HEK293 (cell line): ENCODE results near the gene PPY.

Experiments used
- GFI1B ChIP-seq: fragments of 450-650 bp; formaldehyde crosslinking; IDR thresholded peaks from 2 replicates; pipeline ENCODE4 v1.5.1; 2016; ENCODE audit warnings: missing biosample characterization, missing genetic modification characterization
- GLIS2 ChIP-seq: fragments of 450-650 bp; formaldehyde crosslinking; IDR thresholded peaks from 2 replicates; pipeline ENCODE4 v1.5.1; 2016; ENCODE audit warnings: missing biosample characterization, missing genetic modification characterization
- KLF1 ChIP-seq: fragments of 450-650 bp; formaldehyde crosslinking; IDR thresholded peaks from 2 replicates; pipeline ENCODE4 v1.5.1; 2016; ENCODE audit warnings: missing biosample characterization, missing genetic modification characterization
- MEIS1 ChIP-seq: sonication (generic); formaldehyde crosslinking; IDR thresholded peaks from 2 replicates; pipeline ENCODE4 v1.8.1; 2022; ENCODE audit warnings: missing genetic modification reagents, mild to moderate bottlenecking, borderline replicate concordance
- OSR2 ChIP-seq: fragments of 450-650 bp; formaldehyde crosslinking; IDR thresholded peaks from 2 replicates; pipeline ENCODE4 v1.5.1; 2016; ENCODE audit warnings: missing biosample characterization, missing genetic modification characterization
- REST ChIP-seq: fragments of 450-650 bp; formaldehyde crosslinking; IDR thresholded peaks from 2 replicates; pipeline ENCODE4 v1.5.1; 2016; ENCODE audit warnings: missing biosample characterization, missing genetic modification characterization
- SCRT2 ChIP-seq: fragments of 450-650 bp; formaldehyde crosslinking; IDR thresholded peaks from 2 replicates; pipeline ENCODE4 v1.5.1; 2016; ENCODE audit warnings: missing biosample characterization, missing genetic modification characterization
- YY2 ChIP-seq: fragments of 450-650 bp; formaldehyde crosslinking; IDR thresholded peaks from 2 replicates; pipeline ENCODE4 v1.5.1; 2016; ENCODE audit warnings: missing biosample characterization, missing genetic modification characterization
- ZFP37 ChIP-seq: fragments of 450-650 bp; formaldehyde crosslinking; IDR thresholded peaks from 2 replicates; pipeline ENCODE4 v1.5.1; 2016; ENCODE audit warnings: missing biosample characterization, missing genetic modification characterization
- ZFP41 ChIP-seq: fragments of 450-650 bp; formaldehyde crosslinking; IDR thresholded peaks from 2 replicates; pipeline ENCODE4 v1.5.1; 2016; ENCODE audit warnings: missing biosample characterization, missing genetic modification characterization, borderline replicate concordance
- ZNF10 ChIP-seq: fragments of 450-650 bp; formaldehyde crosslinking; IDR thresholded peaks from 2 replicates; pipeline ENCODE4 v1.5.1; 2017; ENCODE audit warnings: missing biosample characterization, missing genetic modification characterization
- ZNF292 ChIP-seq: fragments of 450-650 bp; formaldehyde crosslinking; IDR thresholded peaks from 2 replicates; pipeline ENCODE4 v1.5.1; 2016; ENCODE audit warnings: low read depth, missing biosample characterization, missing genetic modification characterization, borderline replicate concordance
- ZNF311 ChIP-seq: fragments of 450-650 bp; formaldehyde crosslinking; IDR thresholded peaks from 2 replicates; pipeline ENCODE4 v1.5.1; 2017; ENCODE audit warnings: missing biosample characterization, missing genetic modification characterization, borderline replicate concordance
- ZNF341 ChIP-seq: fragments of 450-650 bp; formaldehyde crosslinking; IDR thresholded peaks from 2 replicates; pipeline ENCODE4; 2016; ENCODE audit warnings: low read depth, missing biosample characterization, missing genetic modification characterization
- ZNF621 ChIP-seq: fragments of 450-650 bp; formaldehyde crosslinking; IDR thresholded peaks from 2 replicates; pipeline ENCODE4 v1.5.1; 2017; ENCODE audit warnings: missing biosample characterization, missing genetic modification characterization
- ZNF654 ChIP-seq: fragments of 450-650 bp; formaldehyde crosslinking; IDR thresholded peaks from 2 replicates; pipeline ENCODE4 v1.5.1; 2016; ENCODE audit warnings: low read depth, missing biosample characterization, missing genetic modification characterization
- ZNF664 ChIP-seq: fragments of 450-650 bp; formaldehyde crosslinking; IDR thresholded peaks from 2 replicates; pipeline ENCODE4 v1.5.1; 2016; ENCODE audit warnings: missing biosample characterization, missing genetic modification characterization
- ZNF768 ChIP-seq: fragments of 450-650 bp; formaldehyde crosslinking; IDR thresholded peaks from 2 replicates; pipeline ENCODE4 v1.5.1; 2018; ENCODE audit warnings: missing biosample characterization, mild to moderate bottlenecking, missing genetic modification characterization
- ZSCAN23 ChIP-seq: fragments of 450-650 bp; formaldehyde crosslinking; IDR thresholded peaks from 2 replicates; pipeline ENCODE4 v1.5.1; 2016; ENCODE audit warnings: missing biosample characterization, missing genetic modification characterization
- ZSCAN30 ChIP-seq: fragments of 450-650 bp; IDR thresholded peaks from 2 replicates; pipeline ENCODE4 v1.5.1; 2018; ENCODE audit warnings: missing biosample characterization, mild to moderate bottlenecking, missing genetic modification characterization, moderate library complexity
- ZSCAN4 ChIP-seq: fragments of 450-650 bp; formaldehyde crosslinking; IDR thresholded peaks from 2 replicates; pipeline ENCODE4 v1.5.1; 2017; ENCODE audit warnings: missing biosample characterization, missing genetic modification characterization
- TF ChIP-seq, protein P1 (sequence below): fragments of 450-650 bp; formaldehyde crosslinking; IDR thresholded peaks from 2 replicates; pipeline ENCODE4 v1.5.1; 2016; ENCODE audit warnings: missing biosample characterization, missing genetic modification characterization
- TF ChIP-seq, protein P2 (sequence below): fragments of 450-650 bp; formaldehyde crosslinking; IDR thresholded peaks from 2 replicates; pipeline ENCODE4 v1.5.1; 2016; ENCODE audit warnings: missing biosample characterization, missing genetic modification characterization
- TF ChIP-seq, protein P3 (sequence below): fragments of 450-650 bp; formaldehyde crosslinking; IDR thresholded peaks from 2 replicates; pipeline ENCODE4 v1.5.1; 2016; ENCODE audit warnings: missing biosample characterization, missing genetic modification characterization

The PPY gene

GRCh38 chr17:43905985-43906852, 36.1 kb downstream of the PPY start (continued):
- TF ChIP-seq, protein P1, sequence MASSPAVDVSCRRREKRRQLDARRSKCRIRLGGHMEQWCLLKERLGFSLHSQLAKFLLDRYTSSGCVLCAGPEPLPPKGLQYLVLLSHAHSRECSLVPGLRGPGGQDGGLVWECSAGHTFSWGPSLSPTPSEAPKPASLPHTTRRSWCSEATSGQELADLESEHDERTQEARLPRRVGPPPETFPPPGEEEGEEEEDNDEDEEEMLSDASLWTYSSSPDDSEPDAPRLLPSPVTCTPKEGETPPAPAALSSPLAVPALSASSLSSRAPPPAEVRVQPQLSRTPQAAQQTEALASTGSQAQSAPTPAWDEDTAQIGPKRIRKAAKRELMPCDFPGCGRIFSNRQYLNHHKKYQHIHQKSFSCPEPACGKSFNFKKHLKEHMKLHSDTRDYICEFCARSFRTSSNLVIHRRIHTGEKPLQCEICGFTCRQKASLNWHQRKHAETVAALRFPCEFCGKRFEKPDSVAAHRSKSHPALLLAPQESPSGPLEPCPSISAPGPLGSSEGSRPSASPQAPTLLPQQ (tag by site-specific recombination) = peak; percentile 98
- TF ChIP-seq ZNF10 (tag by site-specific recombination) (no peak), ZSCAN30 (tag by site-specific recombination) (no peak), GFI1B (tag by site-specific recombination) (no peak), ZNF292 (no peak), ZNF311 (no peak), REST (tag by site-specific recombination) (no peak), ZSCAN4 (no peak), ZNF341 (tag by site-specific recombination) (peak; percentile 49), YY2 (tag by site-specific recombination) (0 out of 2 replicates have a peak, but pooled peaks have one; percentile 15), ZNF664 (tag by site-specific recombination) (no peak), ZNF621 (tag by site-specific recombination) (no peak), OSR2 (no peak), ZSCAN23 (tag by site-specific recombination) (no peak), ZNF768 (tag by site-specific recombination) (no peak), ZFP41 (no peak), GLIS2 (tag by site-specific recombination) (peak; percentile 53; the same call in 1 of the 2 replicates), ZNF654 (tag by site-specific recombination) (no peak), KLF1 (tag by site-specific recombination) (peak; percentile 74), ZFP37 (tag by site-specific recombination) (0 out of 2 replicates have a peak, but pooled peaks have one; percentile 20), MEIS1 (CRISPR knock-in tag) (no peak), SCRT2 (tag by site-specific recombination) (no peak)
- TF ChIP-seq, protein P2, sequence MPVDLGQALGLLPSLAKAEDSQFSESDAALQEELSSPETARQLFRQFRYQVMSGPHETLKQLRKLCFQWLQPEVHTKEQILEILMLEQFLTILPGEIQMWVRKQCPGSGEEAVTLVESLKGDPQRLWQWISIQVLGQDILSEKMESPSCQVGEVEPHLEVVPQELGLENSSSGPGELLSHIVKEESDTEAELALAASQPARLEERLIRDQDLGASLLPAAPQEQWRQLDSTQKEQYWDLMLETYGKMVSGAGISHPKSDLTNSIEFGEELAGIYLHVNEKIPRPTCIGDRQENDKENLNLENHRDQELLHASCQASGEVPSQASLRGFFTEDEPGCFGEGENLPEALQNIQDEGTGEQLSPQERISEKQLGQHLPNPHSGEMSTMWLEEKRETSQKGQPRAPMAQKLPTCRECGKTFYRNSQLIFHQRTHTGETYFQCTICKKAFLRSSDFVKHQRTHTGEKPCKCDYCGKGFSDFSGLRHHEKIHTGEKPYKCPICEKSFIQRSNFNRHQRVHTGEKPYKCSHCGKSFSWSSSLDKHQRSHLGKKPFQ (tag by site-specific recombination) = no peak
- TF ChIP-seq, protein P3, sequence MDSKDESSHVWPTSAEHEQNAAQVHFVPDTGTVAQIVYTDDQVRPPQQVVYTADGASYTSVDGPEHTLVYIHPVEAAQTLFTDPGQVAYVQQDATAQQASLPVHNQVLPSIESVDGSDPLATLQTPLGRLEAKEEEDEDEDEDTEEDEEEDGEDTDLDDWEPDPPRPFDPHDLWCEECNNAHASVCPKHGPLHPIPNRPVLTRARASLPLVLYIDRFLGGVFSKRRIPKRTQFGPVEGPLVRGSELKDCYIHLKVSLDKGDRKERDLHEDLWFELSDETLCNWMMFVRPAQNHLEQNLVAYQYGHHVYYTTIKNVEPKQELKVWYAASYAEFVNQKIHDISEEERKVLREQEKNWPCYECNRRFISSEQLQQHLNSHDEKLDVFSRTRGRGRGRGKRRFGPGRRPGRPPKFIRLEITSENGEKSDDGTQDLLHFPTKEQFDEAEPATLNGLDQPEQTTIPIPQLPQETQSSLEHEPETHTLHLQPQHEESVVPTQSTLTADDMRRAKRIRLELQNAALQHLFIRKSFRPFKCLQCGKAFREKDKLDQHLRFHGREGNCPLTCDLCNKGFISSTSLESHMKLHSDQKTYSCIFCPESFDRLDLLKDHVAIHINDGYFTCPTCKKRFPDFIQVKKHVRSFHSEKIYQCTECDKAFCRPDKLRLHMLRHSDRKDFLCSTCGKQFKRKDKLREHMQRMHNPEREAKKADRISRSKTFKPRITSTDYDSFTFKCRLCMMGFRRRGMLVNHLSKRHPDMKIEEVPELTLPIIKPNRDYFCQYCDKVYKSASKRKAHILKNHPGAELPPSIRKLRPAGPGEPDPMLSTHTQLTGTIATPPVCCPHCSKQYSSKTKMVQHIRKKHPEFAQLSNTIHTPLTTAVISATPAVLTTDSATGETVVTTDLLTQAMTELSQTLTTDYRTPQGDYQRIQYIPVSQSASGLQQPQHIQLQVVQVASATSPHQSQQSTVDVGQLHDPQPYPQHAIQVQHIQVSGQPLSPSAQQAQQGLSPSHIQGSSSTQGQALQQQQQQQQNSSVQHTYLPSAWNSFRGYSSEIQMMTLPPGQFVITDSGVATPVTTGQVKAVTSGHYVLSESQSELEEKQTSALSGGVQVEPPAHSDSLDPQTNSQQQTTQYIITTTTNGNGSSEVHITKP (tag by site-specific recombination) = peak; percentile 97
- TF ChIP-seq, all 188 proteins: peak for 50
